LNCaP clone FGC (cell line): ENCODE measurements around the gene PHLDA3.
"Not testable (repeated sequence)": the region's sequence is repeated elsewhere in the genome, so short reads cannot be mapped to it uniquely, and the experiment has no call there.

Source experiments
- DNase-seq: peaks from one replicate; pipeline ENCODE4 v3.0.0-alpha.2; 2011; ENCODE audit warnings: low read depth
- H3K4me3 ChIP-seq: 2 replicates; pipeline ENCODE4 v1.5.1; 2011; ENCODE audit warnings: mild to moderate bottlenecking, low read depth, low read length, control low read depth
- CTCF ChIP-seq: IDR thresholded peaks from 2 replicates; pipeline ENCODE4 v1.5.1; 2012; ENCODE audit warnings: mild to moderate bottlenecking; ENCODE audit not compliant: control insufficient read depth, insufficient read depth; ENCODE audit errors: extremely low read depth

Gene PHLDA3

GRCh38 chr1:201493757-201494617, 25.0 kb upstream of the PHLDA3 start:
- no peak for TF ChIP-seq CTCF
- H3K4me3 ChIP-seq, result no peak overlapping the region
- no peak for DNase-seq

- not testable (repeated sequence) for H3K4me3 ChIP-seq, DNase-seq
Measured at GRCh38 chr1:201493026-201493656, 24.2 kb upstream of the PHLDA3 start.

DNA sequence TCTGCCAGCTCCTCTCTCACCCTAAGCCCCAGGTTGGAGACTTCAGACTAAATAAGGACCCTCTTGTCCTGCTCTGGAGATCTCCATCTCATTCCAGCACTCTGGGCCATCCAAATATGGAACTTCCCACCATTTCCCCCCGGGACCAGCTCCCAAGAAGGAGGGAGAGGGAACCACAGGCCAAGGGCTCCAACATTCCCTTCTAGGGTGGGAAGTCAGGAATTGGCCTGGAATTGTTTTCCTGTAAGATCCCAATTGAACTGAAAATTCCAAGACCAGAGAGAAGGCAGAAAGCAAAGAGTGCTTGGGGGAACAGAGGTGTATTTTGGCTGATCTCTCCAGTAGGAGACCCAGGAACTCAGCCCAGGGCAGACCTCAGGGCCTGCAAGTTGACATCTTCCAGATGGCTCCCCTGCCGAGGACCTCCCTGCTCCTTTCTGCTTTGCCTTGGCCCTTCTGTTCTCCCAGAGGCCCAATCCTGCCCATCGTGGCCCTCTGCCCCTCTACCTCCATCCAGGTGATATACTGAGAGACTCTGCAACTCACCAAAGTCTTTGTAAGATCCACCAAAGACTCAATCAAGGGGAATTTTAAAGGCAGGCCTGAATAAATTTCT, 23.0 kb upstream of the PHLDA3 start:
- no peak overlapping the region for H3K4me3 ChIP-seq
- no peak for DNase-seq
- TF ChIP-seq CTCF, result no peak

GRCh38 chr1:201490708-201491131, 21.7 kb upstream of the PHLDA3 start:
- no peak overlapping the region for H3K4me3 ChIP-seq
- DNase-seq, result no peak
- no peak for TF ChIP-seq CTCF

DNA sequence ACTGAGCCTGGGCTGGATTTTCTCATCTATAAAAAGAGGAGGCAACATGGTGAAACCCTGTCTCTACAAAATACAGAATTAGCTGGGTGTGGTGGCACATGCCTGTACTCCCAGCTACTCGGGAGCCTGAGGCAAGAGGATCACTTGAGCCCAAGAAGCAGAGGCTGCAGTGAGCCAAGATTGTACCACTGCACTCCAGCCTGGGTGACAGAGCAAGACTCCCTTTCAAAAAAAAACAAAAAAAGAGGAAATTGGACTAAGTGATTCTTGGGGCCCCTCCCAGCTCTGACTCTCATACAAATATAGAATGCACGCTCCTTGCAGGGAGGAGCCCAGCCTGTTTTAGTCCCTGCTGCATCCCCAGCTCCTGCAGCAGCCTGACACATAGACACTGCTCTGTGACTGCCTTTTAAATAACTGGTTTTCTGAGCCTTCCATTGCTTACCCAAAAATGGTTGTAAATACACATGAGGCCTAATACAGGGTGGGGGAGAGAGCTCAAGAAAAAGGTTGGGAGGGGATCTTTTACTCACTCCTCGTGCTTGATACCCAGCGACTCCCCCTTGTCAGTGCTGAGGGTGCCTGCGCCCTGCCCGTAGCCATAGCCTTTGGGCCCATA, 20.8 kb upstream of the PHLDA3 start:
- DNase-seq, result no peak
- no peak for TF ChIP-seq CTCF
- H3K4me3 ChIP-seq, result no peak overlapping the region

DNA sequence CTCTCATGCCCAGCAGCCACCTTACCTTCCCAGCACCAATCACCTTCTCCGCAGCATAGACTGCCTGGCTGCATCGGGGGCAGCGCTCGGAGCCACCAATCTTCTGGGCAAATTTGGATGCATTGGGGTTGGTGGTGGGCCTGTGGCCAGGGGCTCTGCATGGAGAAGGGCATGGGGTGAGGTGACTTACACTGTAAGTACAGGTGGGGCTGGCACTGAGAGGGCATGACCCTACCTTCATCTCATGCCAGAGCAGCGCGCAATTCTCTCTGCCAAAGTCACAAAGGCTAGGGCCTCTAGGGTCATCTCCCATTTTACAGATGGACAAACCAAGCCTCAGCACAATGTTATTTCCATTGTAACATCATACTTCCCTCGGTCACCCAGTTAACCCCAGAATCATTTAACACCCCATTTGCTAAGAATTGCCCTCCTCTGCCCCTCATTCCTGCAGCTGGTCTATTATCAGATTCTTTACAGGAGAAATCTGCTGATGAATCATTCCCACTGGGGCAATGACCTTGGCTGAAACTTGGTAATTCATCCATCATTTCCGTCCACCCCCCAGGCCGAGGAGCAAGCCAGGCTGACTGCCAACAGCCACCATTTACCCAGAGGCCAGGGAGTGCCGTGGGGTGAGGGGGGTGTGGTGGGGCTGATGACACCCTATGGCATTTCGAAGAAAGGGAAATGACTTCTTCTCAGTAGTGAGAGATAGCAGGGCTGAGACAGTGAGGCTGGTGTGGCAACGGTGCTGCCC, 20.0 kb upstream of the PHLDA3 start:
- DNase-seq, result no peak
- no peak overlapping the region for H3K4me3 ChIP-seq
- TF ChIP-seq CTCF, result no peak
